ENCODE data around the gene EVA1B.

DNA sequence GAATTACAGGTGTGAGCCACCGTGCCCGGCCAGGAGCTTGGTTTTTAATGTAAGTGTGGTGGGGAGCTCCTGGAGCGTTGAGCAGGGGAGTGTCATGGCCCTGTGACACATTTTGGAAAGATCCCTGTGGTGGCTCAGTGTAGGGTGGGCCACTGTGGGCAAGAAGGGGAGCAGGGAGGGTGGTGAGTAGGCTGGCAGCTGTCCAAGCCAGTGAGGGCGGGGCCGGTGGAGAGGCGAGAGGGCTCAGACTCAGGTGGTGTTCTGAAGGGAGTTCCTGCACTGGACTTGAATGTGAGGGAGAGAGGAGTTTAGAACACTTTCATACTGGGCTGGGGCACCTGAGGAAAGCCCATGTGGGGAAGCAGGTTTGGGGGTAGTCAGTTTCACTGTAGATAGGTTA, 3.1 kb upstream of the EVA1B start:
- no peak for TF ChIP-seq POLR2A (IDR thresholded peaks at IDR 0.05)
- TF ChIP-seq, protein P1, sequence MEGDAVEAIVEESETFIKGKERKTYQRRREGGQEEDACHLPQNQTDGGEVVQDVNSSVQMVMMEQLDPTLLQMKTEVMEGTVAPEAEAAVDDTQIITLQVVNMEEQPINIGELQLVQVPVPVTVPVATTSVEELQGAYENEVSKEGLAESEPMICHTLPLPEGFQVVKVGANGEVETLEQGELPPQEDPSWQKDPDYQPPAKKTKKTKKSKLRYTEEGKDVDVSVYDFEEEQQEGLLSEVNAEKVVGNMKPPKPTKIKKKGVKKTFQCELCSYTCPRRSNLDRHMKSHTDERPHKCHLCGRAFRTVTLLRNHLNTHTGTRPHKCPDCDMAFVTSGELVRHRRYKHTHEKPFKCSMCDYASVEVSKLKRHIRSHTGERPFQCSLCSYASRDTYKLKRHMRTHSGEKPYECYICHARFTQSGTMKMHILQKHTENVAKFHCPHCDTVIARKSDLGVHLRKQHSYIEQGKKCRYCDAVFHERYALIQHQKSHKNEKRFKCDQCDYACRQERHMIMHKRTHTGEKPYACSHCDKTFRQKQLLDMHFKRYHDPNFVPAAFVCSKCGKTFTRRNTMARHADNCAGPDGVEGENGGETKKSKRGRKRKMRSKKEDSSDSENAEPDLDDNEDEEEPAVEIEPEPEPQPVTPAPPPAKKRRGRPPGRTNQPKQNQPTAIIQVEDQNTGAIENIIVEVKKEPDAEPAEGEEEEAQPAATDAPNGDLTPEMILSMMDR (IDR thresholded peaks at IDR 0.05): no peak

All from Peyer's patch (tissue), 4 donors.